Kidney glomerular epithelial cell (primary cell): ENCODE measurements around the gene NOL9.
"Not testable (repeated sequence)": the region's sequence is repeated elsewhere in the genome, so short reads cannot be mapped to it uniquely, and the experiment has no call there.

Experiments
- DNase-seq: peaks from one replicate; lab custom pipeline; 2025; lab: John Stamatoyannopoulos, UW

The NOL9 gene

DNA sequence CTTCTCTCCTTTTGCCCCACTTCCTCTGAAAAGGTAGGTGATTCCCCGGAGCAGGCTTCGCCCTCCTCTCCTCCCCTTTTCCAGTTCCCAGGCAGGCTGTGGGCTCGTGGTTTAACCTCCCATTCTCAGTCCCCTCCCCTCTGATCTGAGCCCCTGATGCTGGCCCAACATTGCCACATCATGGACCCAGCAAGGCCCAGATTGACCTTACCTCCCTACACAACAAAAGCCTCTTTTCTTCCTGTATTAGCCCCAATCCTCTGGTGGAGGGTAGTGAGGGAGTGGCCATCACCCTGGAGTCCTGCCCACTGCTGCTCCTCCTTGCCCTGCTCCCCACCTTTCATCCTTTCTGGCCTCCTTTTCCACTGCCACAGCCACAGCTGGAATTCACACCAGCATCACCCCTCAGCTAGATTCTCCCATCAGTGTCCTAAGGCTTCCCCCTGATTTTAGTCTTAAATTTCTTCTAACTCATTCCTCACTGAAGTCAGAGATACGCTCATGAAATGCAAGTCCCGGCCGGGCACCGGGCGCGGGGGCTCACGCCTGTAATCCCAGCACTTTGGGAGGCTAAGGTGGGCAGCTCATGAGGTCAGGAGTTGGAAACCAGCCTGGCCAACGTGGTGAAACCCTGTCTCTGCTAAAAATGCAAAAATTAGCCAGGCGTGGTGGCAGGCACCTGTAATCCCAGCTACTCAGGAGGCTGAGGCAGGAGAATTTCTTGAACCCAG is 18.5 kb upstream of the NOL9 start:
- DNase-seq: no peak

DNA sequence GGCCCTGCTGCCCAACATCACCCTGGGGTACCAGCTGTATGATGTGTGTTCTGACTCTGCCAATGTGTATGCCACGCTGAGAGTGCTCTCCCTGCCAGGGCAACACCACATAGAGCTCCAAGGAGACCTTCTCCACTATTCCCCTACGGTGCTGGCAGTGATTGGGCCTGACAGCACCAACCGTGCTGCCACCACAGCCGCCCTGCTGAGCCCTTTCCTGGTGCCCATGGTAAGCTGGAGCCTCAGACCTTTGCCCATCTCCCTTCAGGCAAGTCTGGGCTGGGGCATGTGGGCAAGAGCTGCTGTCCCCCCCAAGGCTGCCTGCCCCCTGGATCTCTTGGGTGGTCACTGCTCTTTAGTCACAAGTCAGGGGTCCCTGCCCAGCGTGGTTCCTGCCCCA is 16.7 kb upstream of the NOL9 start:
- DNase-seq: no peak

DNA sequence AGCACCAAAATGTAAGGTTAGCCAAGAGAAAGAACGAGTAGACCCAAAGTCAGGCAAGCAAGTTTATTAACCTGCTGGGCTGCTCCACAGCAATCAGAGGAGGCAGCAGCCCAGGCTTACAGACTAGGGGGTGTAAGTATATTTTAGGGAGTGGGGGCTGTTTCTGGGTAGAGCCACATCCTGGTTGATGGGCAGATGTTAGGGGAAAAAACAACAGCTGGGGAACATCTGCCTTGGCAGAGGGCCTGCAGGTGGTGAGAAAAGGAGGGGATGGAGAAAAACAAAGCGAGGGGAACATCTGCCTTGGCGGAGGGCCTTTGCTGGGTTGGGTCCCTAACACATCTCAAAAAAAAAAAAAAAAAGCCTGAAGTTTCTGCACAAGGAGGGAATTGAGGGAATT is 15.8 kb upstream of the NOL9 start:
- no peak for DNase-seq

DNA sequence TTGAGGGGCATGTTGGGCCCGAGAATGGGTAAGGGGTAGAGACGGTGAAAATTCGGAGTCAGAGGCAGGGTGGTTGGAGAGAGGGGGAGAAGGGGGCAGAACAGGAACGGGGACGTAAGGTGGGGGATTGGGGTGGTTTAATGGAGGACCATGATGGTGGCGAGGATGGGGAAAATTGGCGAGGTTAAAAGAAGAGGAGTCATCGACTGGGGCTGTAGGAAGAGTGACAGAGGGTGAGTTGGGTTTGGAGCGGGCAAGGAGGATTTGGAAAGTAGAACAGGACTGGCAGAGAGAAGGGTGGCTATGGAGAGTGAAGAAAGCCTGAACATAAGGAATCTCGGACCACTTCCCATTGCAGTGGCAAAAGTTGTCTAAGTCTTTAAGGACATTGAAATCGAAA is 14.7 kb upstream of the NOL9 start:
- no peak for DNase-seq

DNA sequence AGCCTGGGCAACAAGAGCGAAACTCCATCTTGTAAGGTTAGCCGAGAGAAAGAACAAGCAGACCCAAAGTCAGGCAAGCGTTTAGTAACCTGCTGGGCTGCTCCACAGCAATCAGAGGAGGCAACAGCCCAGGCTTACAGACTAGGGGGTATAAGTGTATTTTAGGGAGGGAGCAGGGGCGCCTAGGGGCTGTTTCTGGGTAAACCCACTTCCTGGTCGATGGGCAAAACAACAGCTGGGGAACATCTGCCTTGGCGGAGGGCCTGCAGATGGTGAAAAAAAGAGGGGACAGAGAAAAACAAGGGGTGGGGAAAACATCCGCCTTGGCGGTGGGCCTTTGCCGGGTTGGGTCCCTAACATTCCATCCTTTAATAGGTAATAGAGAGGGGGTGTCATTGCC is 6.0 kb upstream of the NOL9 start:
- no peak for DNase-seq

DNA sequence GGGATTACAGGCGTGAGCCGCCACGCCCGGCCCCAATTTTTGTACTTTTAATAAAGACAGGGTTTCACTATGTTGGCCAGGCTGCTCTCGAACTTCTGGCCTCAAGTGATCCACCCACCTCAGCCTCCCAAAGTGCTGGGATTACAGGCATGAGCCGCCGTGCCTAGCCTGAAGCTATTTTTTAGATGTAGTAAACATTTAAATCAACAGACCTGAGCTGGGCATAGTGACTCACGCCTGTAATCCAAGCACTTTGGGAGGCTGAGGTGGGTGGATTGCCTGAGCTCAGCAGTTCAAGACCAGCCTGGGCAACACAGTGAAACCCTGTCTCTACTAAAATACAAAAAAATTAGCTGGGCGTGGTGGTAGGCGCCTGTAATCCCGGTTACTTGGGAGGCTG is 4.8 kb upstream of the NOL9 start:
- DNase-seq: not testable (repeated sequence)

DNA sequence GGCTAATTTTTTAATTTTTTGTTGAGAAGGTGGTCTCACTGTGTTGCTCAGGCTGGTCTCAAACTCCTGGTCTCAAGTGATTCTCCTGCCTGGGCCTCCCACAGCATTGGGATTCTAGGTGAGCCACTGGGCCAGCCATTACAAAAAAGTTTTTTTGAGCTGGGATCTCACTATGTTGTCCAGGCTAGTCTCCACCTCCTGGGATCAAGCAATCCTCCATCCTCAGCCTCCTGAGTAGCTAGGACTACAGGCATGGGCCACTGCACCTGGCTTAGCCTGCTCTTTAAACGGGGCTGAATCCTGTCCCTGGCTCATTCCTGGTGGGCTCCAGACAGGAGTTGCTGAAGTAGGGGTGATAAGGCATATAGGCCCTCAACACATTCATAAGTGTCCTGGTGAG is 3.3 kb upstream of the NOL9 start:
- no peak for DNase-seq

DNA sequence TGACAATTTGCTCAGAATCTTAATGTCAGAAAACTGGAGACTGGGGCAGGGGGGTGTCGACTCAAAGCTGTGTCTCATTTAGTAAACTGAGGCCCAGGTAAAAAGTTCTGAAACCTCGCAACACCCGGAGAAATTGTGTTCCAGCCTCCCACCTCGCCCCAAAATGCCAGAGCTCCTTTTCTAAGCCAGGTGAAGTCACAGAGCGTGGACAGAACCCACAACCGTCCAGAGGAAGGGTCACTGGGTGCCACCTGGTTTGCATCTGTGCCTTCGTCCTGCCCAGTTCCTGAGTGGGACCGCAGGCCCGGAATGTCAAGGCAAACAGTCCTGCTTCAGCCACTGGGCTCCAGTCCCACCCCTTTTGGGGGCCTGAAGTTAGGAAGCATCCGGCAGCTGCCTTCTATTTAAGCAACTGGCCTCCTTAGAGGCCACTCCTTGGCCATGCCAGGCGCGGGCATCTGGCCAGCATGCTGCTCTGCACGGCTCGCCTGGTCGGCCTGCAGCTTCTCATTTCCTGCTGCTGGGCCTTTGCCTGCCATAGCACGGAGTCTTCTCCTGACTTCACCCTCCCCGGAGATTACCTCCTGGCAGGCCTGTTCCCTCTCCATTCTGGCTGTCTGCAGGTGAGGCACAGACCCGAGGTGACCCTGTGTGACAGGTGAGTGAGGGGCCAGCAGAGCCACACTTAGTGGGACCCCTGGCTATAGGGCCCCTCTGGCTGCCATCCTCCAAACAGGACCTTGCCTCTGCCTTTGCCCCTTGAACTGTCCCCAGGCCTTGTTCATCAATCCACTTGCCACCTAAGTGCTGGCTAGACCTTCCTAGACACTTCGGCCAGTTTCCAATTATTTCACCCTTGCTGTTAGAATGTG is 830 bp upstream of the NOL9 start, which contains the start of gene TAS1R1:
TAS1R1 (plus strand) TSS at position 401 of the 872 bp plus-strand sequence; CDS start at position 468, 67 bp downstream.
- DNase-seq: no peak

DNA sequence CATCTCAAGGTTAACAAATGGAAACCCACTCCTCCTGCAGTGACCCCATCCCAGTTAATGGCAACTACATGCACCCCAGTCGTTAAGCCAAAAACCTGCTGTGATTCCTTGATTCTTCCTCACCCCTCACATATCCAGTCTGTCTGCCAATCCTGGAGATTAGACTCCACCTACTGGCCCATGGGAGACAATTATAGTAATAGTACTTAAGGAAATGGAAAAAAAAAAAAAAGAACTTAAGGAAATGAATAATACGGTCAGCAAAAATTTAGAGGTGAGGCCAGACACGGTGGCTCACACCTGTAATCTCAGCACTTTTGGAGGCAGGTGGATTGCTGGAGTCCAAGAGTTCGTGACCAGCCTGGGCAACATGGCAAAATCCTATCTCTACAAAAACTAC is 7.0 kb downstream of the NOL9 start:
- DNase-seq: no peak

DNA sequence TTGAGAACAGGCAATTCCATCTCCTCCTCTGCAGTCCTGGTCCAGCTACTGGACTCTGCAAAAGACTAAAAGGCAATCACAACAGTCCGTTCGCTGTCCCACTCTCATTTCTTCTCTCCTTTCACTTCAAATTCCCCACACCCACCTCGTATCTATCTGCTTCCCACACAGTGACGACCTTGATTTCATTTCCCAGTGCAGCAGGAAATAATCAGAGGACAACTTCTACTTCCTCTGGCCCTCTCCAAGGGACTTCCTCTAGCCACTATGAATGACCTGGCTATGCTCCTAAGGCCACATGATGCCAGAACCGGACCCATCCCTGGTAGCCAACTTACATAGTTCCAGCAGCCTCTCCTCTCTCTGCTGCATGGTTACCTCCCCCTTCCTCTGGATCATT is 8.0 kb downstream of the NOL9 start:
- no peak for DNase-seq

DNA sequence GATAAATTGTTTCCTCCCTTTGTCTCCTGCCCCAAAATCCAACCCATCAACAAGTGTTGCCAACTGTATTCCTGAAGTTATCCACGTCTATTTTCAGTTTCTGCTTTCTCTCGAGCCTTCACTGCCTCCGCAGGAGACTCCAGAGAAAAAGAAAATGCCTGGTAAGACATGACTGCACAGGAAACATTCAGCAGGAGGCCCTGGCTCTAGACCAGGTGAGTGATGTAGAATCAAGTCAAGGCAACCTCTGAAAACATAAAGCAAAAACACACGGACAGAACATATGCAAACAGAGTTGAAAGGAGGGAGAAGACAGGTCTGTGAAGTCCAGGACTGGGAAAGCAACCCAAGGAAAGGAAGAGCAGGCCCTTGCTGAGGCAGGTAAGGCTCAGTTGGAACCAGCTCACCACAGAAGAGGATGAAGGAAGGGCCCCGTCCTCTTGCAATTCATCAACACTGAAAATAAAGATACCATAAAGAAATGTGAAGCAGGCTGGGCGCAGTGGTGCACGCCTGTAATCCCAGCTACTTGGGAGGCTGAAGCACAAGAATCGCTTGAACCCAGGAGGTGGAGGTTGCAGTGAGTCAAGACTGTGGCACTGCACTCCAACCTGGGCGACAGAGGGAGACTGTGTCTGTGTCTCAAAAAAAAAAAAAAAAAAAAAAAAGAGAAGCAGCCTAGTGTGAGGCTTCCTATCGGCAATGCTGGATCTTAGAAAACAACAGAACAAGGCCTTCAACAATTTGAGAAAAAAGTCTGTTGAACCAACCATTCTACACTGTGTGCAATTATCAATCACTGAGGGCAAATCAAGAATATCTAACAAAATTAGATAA is 8.8 kb downstream of the NOL9 start:
- DNase-seq: no peak

DNA sequence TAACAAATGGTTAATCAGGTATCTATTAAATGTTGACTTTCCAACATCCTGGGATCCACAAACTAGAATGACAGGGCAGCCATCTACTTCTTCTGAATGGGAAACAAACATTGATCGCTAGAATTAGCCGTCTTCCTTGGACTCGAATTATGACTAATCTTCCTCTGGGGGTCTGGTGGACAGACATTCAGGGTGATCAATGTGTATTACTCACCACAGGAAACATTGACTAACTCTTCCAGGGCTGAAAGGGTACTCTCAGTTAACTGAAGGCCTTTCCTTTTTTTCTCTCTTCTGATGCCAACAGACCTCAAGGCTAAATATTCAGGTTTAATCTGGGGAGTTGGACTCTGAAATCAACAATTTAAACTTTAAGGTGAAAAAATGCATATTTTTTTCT is 9.5 kb downstream of the NOL9 start:
- no peak for DNase-seq

DNA sequence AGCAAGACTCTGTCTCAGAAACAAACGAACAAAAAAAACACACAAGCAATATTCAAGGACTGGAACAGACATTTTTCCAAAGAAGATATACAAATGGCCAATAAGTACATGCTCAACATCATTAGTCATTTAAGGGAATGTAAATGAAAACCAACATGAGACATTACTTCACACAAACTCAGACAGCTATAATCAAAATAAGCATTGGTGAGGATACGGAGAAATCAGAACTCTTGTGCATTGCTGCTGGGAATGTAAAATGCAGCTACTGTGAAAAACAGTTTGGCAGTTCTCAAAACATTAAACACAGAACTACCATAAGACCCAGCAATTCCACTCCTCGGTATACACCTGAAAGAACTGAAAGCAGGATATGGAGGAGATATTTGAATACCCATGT is 15.4 kb downstream of the NOL9 start:
- DNase-seq: peak; percentile 29

DNA sequence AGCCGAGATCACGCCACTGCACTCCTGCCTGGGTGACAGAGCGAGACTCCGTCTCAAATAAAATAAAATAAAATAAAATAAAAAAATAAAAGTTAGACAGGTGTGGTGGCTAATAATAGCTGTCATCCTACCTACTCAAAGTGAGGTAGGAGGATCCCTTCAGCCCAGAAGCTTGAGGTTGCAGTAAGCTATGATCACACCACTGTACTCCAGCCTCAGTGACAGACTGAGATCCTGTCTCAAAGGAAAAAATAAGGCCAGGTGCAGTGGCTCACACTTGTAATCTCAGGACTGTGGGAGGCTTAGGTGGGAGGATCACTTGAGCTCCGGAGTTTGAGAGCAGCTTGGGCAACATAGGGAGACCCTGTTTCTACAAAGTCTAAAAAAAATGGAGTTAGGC is 18.0 kb downstream of the NOL9 start:
- no peak for DNase-seq

DNA sequence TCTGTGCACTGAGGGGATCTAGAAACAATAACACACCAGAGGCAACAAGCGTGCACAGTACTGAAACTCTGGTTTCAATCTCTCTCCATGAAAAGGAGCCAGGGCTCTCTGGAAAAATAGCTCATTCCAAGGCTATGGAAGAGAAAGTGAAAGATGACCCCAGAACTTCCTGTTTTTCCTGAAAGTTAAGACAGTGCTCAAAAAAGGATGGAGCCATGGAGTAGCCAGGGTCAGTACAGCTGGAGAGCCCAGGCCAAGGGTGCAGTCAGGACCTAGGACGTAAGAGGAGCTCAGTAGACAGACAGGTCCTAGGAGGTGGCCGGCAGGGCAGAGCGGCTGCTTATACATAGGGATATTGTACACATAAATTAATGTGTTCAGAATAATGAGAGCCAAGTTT is 19.1 kb downstream of the NOL9 start:
- DNase-seq: no peak

DNA sequence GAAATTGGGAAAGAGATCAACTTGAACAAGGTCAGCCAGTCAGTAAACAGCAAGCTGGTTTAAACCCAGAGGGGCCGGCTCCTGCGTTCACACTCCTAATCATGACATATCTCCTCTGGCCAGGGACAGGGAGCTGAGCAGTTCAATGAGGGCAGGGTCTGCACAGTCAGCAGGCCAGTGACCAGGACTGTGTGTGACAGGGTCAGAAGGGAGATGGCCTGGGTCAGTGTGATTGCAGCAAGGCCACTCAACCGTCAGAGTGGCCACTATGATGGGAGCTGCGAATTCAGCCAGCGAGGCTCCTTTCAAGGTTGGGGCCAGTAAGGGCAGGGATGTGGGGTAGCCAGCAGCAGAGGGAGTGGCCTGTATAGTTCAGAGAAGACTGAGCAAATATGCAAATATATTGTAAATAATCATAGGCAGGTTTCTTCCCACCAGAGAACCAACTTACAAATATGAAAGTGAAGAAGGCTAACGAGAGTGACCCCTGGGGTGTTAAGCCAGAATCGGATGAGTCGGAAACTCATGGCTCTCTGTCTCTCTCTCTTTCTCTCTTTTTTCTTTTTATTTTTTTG is 20.0 kb downstream of the NOL9 start:
- no peak for DNase-seq

DNA sequence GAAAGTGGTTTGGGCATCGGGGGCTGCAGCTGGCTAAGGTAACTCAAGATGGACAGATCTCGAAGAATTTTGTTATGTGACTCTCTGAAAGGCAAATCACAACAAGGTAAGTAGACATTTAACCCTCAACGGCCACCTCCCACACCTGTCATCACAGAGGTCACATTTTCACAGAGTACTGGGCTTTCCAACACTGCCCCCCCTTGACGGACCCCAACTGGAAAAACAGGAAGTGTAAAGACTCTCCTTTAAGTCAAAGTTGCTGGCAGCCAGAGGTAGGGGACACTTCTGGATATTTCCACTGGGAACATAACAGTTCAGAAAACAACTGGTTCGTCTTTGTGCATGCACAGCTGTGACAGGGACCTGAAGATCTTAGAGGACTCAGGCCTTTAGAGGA is 22.3 kb downstream of the NOL9 start:
- no peak for DNase-seq

DNA sequence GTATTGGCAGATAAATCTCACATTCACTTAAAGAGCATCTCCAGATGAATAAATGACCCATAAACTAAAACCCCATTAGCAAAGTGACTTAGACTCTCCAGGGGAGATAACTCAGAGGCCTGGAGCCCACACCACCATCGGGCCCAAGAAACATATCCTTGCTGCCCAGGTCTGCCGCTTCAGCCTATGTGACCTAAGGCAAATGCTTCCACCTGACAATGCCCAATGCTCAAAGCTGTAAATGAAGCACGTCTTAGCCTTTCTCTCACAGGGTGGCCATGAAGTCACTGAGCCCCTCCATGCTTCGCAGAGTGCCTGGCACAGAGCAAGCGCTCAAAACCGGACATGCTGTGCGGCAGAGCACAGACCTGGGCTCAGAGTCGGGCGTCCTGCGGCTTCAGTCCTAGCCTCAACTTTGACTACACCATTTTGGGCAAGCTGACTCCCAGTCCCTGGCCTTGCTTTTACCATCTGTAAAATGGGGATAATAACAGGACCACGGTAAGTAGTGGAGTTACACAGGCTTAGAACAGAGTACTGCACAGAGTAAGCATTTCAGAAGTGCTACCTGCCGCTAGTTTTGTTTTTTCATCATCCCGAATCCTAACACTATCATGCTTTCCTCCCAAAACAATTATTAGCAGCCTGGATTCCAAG is 23.7 kb downstream of the NOL9 start:
- DNase-seq: no peak

DNA sequence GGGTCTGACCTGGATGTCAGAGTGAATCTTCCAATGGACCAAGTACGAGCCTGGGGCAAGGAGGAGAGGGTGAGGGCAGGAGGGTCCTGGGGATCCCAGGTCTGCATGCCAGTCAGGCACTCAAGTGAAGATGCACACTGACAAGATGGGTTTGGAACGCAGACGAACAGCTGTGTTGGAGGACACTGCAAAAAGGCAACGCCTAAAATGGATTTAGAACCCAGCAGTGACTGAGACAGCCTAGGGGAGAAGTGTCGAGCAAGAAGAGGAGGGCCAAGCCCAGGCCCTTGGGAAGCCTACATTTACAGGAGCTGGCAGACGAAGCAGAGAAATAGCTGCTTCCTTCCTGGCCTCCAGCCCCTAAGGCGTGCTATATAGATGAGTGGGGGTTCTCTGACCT is 25.8 kb downstream of the NOL9 start:
- DNase-seq: no peak

DNA sequence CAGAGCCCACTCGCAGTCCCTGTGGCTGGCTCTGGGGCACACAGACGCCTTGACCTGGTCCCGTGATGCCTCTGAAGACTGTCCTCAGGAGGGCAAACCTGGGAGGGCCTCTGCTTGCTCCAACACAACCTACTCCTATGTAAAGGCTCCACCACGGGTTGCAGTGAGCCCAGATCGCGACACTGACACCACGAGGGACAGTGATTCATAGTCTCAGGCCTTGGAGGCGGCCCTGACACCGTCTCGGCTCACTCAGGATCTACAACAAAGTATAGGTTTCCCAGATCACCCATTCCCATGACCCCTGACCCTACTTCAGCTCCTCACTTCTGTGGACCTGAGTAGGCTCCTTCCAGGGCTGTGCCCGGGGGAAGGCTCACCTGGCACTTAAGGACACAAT is 28.0 kb downstream of the NOL9 start:
- DNase-seq: no peak

DNA sequence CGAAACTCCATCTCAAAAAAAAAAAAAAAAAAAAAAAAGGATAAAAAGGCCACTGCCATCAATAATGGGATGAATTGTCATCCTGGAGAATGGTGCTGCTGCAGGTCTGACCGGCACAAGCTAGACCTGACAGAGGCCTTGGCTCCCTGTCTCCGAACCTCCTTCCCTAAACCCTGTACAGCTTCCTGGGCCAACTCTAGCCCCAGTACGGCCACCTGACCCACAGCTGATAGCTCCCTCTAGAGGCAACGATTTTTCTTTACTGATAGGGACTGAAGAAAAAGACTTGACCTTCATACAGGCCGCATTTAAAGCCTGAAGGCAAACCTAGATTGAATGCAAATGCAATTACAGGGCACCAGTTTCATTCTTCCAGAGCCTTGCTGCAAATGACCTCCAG is 30.7 kb downstream of the NOL9 start:
- DNase-seq: no peak

DNA sequence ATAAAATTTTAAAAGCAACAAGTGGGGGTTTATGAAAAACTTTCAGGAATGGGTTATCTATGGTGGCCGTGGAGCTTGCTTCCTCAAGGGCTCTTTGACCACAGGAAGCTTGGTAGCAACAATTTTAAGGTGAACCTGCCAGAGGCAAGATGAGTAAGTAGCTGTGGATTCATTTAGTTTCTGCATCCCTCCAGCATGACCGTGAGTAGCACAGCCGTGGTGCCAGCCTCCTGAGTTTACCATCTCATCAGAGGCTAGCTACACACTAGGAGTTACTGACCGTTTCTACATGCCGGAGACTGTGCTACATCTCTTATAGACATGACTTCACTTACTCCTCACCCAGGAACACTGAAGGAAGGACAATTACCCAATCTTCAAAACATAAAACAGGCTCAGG is 32.8 kb downstream of the NOL9 start:
- no peak for DNase-seq
